GM13976 (cell line): ENCODE results near the gene SWT1.

ENCODE experiments used
- DNase-seq: peaks from one replicate; pipeline ENCODE4 v3.0.0; 2012; ENCODE audit warnings: low spot score
- in situ Hi-C: fragments of 300-500 bp; cut with MboI; formaldehyde crosslinking; loops from one replicate; pipeline ENCODE4 v1.12.0; 2022; ENCODE audit warnings: low sequenced_read_pairs, mixed read lengths, inconsistent platforms; ENCODE audit not compliant: unreplicated experiment
- TF ChIP-seq, protein P1 (sequence below): IDR thresholded peaks from 2 replicates; pipeline ENCODE4 v1.5.1; 2012; ENCODE audit warnings: borderline replicate concordance, mild to moderate bottlenecking; ENCODE audit not compliant: insufficient read depth; ENCODE audit errors: extremely low read depth, missing control alignments, control extremely low read depth

SWT1 gene

DNA sequence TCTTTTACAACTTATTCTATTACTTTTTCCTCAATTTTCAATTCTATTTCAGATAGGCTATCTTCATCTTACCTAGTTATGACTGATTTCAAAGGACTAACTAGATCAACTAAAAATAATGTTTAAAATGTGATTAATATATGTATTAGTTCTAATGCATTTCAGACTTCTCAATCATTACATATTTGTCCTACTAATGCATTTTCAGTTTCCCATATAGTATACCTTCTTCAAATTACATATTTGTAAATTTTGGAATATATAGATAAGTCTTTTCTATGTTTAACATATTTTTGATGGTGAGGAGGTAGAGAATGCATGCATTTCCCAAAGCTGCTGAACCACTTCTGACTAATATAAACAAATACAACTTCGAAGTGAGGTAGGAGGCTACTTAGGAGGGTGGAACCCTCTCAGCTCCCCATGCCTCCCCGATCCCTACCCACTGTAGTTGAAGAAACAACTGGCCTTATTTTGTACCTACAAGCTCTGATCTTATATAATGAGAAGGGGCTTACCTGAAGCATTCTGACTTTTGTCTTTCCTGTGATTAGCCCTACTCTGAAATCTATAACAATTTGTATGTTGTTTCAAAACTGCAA lies 2.0 kb upstream of the SWT1 start:
- TF ChIP-seq, protein P1, sequence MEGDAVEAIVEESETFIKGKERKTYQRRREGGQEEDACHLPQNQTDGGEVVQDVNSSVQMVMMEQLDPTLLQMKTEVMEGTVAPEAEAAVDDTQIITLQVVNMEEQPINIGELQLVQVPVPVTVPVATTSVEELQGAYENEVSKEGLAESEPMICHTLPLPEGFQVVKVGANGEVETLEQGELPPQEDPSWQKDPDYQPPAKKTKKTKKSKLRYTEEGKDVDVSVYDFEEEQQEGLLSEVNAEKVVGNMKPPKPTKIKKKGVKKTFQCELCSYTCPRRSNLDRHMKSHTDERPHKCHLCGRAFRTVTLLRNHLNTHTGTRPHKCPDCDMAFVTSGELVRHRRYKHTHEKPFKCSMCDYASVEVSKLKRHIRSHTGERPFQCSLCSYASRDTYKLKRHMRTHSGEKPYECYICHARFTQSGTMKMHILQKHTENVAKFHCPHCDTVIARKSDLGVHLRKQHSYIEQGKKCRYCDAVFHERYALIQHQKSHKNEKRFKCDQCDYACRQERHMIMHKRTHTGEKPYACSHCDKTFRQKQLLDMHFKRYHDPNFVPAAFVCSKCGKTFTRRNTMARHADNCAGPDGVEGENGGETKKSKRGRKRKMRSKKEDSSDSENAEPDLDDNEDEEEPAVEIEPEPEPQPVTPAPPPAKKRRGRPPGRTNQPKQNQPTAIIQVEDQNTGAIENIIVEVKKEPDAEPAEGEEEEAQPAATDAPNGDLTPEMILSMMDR: no peak
- in situ Hi-C loops: loop anchor here (10.0 to 25.0 kb wide), 2 partner anchors 168 to 350 kb away; no protein-coding TSS in a partner anchor
- DNase-seq: no peak

DNA sequence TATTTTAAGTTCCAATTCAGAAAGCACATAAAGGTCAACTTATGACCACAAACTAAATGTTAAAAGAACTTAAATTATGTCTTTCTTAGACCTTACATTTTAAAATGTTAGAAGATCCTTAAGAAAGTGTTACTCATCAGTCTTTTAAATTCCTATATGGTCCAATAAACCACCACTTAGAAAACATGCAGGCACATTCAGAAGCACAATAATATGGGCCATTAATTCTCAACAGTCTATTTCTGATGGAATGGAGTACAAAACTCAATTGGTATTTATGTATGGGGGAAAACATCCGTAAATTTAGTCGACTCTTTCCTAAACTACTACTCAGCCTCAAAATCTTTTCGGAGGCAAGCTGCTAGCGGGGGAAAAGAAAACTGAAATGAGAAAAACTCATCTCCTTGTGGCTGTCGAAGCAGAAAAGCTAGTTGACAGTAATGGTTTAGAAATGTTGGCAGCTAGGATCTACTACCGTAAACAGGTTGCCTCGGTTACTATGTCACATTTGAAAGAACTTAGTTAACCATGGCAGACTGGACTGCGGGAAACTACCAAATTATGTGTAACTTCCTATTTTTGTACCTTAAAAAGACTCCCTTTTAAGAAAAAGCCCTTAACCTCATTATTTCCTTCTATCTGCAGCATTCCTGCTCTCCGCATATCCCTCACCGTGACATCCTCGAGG lies 1.2 kb upstream of the SWT1 start:
- peak; percentile 12 for DNase-seq
- in situ Hi-C loops: loop anchor here (10.0 to 25.0 kb wide), 2 partner anchors 168 to 351 kb away; no protein-coding TSS in a partner anchor
- TF ChIP-seq, protein P1: no peak

DNA sequence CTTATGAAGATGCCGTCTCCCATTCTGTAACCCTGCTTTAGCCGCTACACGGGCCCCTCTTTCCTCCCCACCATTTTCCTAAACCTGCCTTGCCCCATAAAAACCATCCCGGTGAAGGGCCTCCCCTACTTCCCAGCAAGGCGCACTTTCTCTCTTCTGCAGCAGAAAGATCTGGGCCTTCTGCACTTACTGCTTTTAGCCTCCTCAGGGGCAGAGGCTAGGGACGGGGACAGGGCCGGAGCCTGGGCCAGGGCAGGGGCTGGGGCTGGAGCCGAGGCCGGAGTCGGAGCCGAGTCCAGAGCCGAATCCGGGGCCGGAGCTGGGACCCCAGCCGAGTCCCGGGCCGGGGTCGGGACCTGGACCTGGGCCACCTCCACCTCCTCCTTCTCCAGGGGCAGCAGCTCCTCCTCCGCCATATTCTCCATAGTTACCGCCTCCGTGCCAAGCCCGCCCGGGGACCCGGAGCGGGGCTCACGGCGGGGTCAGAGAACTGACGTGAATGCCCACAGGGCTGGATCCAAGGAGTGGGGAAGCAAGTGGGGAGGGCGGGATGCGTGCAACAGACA lies 596 bp upstream of the SWT1 start:
- in situ Hi-C loops: loop anchor here (10.0 to 25.0 kb wide), 2 partner anchors 169 to 352 kb away; no protein-coding TSS in a partner anchor
- no peak for DNase-seq
- TF ChIP-seq, protein P1: no peak

DNA sequence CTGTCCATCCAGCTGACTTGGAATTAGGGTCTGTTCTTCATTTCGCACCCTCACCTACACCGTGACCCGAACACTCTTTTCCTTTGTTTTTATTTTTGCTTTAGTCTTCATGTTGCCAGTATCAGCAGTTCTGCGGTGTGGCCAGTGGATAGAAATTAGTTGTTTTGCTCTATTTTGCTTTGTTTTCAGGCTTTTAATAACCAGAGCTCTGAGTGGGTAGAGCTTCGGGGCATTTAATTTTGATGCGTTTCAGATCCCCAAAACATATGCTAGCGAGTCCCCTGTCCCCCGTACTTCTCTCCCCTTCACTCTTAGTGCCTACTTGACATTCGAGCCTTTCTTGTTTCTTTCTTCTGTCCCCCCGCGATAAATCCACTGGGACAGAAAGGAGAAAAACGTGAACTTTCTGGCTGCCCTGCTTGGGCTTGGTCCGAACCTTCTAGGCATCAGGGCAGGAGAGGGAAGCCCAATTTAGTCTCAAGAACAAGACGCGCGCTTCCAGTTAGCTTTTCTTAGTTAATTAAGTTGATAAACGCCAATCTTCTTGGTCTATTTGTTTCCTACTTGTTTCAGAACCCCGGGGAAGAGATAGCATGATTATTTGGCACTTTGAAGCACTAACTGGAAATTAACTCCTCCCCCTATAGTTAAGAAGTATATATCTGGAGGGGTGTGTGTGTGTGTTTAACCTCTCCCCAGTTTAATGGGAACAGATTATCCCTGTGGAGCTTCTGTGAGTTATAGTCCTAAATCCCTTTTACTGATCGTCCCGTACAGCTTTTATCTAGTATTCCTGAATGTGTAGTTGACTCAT lies 839 bp downstream of the SWT1 start:
- in situ Hi-C loops: loop anchor here (10.0 to 25.0 kb wide), 2 partner anchors 171 to 353 kb away; no protein-coding TSS in a partner anchor
- no peak for DNase-seq
- TF ChIP-seq, protein P1: no peak

DNA sequence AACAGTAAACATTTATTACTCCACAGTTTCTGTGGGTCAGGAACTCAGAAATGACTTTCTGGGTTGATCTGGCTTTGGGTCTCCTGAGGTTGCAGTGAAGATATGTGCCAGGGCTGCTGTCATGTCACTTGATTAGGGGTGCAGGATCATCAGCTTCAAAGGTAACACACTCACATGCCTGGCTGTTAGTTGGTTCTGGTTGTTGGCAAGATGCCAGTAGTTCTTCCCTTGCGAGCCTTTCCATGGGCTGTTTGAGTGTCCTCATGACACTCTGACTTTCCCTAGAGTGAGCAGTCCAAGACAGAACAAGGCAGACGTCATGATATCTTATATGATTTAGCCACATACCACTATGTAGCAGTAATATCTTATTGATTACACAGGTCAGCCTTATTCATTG lies 1.8 kb downstream of the SWT1 start:
- TF ChIP-seq, protein P1: no peak
- in situ Hi-C loops: loop anchor here (10.0 to 25.0 kb wide), 2 partner anchors 171 to 354 kb away; no protein-coding TSS in a partner anchor
- no peak for DNase-seq

DNA sequence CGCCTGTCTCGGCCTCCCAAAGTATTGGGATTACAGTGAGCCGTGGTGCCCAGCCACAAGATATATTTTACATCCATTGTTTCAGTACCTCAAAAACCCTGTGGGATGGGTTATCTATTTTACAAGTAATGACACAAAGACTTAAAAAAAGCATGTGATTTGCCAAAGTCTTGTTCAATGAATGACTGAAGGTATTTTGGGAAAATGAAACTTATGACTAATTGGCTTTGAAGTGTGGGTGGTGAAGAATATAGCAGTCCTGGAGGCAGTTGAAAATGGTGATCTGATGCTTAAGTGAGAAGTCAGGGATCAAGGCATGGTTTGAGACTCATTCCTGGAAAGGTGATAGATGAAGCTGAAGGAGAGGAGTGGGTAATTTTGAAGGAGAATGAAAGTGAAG lies 3.0 kb downstream of the SWT1 start:
- TF ChIP-seq, protein P1: no peak
- peak; percentile 9 for DNase-seq
- in situ Hi-C loops: loop anchor here (10.0 to 25.0 kb wide), 2 partner anchors 173 to 355 kb away; no protein-coding TSS in a partner anchor
